GM19372 (cell line): Measurements from ENCODE around the gene CDR2L.
A peak's percentile ranks its signal among the peaks of the same experiment; 100 is the strongest.

Experiments
- ATAC-seq: cut with Tn5 transposase; IDR thresholded peaks from one replicate; pipeline ENCODE4 v1.9.1; 2021; ENCODE audit warnings: mild to moderate bottlenecking, low read depth, moderate library complexity; ENCODE audit not compliant: unreplicated experiment

CDR2L gene

DNA sequence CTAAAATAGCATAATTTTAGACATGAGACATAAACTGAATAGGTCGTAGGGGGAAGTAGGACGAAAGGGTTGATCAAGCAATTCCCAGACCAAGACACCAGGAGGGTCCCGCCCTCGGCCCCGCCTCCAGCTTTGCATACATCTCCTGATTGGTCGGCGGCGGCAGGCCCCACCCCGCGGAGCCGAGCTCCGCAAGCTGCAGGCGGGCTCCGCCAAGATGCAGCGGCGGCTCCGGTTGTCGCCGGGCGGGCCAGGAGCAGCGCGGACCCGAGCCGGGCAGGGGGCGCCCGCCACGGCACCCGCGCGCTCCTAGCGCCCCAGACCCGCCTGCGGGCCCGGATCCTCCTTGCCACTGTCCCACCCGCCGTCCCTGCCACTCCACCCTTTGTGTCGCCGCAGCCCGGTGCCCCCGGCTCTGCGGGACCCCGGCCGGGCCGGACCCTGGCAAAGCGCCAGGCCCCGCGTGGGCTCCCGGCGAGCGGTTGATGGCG, at the start of gene CDR2L:
Gene CDR2L (plus strand): TSS at position 215 of the 491 bp plus-strand sequence. CDS start 412 bp downstream, outside the sequence.
- ATAC-seq, result peak; percentile 91

DNA sequence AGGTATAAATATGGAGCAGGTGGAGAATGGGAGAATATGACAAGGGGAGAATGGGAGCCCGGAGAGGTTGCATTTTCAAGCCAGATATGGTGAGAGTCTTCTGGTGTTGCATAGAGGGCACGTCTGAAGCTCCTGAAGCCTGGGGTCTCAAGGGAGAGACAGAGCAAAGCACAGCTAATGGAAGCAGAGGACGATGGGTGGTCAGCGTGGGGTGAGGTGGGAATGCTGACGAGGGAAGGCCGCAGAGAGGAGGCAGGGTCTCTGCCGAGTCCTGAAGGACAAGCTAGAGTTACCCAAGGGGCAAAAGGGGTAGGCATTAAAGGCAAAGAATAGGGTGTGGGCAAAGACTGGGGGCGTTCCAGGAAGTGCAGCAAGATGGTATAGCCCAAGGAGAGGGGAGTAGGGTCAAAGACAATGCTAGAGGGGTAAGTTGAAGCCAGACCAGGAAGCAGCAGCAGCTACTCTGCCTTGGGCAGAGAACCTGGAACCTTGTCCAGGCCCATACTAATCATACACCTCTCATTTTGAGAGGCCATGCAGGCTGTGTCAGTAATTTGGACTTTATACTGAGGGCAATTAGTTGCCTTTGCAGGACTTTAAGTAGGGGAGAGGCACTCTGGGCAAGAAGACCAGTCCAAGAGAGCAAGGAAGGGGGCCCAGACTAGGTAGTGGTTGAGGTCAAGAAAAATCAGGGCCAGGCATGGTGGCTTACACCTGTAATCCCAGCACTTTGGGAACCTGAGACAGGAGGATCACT, 49.1 kb upstream of the CDR2L start:
- ATAC-seq, result no peak

DNA sequence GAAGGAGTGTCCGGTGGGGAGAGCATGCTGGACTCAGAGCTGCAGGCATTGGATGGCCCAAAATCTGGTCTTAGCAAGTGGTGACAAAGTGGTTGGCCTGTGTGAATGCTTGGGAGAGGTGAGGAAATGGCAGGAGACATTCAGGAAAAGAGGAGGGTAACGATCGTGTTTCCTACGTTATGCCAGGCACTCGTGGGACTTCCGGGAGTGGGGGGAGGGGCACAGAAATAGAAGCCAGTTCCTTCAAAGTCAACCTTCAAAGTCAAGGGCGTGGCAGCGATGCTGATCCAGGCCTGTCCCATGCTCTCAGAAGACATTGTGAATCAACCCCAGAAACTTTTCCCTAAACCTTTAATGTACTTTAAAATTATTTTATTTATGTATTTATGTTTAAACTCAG, 47.9 kb upstream of the CDR2L start:
- no peak for ATAC-seq

DNA sequence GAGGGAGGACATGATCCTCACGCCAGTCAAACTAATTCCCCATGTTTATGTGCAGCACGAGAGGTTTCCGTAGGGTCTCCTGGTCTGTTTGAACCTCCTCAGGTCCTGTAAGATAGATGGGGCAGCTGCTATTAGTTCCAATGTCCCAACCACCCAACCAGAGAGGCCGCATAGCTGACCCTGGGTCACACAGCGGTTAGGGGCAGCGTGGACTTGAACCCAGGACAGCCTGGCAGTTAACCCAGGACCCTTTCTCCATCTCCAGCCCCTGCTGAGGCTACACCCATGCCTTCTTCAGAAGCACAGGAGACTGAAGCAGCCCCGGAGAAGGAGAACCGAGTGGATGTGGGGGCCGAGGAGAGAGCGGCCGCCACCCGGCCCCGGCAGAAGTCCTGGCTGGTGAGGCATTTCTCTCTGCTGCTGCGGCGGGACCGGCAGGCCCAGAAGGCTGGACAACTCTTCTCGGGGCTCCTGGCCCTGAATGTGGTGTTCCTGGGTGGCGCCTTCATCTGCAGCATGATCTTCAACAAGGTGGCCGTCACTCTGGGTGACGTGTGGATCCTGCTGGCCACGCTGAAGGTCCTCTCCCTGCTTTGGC, 46.2 kb upstream of the CDR2L start:
- no peak for ATAC-seq

DNA sequence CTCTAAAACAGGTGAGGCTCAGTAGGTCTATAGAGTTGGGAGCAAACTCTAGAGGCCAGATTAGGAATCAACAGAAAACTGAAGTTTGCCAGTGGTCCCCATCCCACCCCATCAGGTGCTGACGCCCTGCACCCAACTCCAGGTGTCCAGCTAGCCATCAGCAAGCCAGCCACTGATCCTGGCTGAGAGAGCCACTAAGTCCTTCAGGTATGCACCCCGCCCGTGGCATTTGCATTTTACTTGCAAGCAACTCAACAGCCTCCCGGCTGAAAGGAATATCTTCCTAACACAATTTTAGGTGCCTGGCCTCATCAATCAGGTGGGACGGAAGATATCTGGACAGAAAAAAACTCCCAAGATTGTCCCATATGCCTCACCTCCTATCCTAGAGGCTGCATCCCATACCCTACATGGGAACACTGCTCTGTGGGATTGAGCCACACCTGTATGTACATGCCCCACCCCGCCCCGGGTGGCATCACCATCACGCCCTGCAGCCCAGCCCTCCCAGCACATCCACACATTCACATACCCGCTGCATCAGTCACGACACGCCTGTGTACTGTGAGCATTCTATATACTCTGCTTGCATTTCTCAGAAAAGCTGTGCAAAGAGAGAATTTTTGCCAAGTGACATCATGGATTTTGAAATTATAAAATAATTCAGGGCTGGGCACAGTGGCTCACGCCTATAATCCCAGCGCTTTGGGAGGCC, 43.5 kb upstream of the CDR2L start:
- ATAC-seq, result no peak

DNA sequence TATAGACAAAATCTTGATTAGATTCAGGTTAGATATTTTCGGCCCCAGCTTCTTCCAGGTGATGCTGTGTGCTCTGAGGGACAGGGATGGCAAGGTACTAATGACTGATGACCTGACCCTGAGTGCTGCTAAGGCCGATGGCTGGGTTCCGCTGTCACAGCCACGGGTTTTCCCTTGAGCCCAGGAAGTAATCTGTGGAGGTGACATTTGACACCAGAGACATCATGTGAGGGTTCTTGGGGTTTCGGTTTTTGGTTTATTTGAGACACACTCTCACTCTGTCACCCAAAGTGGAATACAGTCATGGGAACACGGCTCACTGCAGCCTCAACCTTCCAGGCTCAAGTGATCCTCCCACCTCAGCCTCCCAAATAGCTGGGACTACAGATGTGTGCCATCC, 41.9 kb upstream of the CDR2L start:
- ATAC-seq, result peak; percentile 65

DNA sequence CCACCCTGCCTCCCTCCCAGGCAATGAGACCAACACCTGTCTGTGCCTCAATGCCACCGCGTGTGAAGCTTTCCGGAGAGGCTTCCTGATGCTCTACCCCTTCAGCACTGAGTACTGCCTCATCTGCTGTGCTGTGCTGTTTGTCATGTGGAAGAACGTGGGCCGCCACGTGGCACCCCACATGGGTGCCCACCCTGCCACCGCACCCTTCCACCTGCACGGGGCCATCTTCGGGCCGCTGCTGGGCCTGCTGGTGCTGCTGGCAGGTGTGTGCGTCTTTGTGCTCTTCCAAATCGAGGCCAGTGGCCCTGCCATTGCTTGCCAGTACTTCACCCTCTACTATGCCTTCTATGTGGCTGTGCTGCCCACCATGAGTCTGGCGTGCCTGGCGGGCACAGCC, 40.8 kb upstream of the CDR2L start:
- ATAC-seq, result no peak

DNA sequence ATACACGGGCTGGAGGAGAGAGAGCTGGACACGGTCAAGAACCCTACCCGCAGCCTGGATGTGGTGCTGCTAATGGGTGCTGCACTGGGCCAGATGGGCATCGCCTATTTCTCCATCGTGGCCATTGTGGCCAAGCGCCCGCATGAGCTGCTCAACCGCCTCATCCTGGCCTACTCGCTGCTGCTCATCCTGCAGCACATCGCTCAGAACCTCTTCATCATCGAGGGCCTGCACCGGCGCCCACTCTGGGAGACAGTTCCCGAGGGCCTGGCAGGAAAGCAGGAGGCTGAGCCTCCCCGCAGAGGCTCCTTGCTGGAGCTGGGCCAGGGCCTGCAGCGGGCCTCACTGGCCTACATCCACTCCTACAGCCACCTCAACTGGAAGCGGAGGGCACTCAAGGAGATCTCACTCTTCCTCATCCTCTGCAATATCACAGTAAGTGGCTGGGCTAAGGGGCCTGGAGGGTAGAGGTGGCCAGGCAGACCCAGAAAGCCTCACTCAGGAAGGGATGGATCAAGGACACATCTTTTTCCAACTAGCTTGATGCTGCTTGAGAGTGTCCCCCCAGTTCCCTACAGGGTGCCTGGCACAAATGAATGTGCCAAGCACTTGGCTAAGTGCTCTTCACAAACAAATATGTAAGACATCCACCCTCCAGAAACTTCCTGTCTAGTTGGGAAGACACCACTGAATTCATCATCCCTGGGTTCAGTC, 40.2 kb upstream of the CDR2L start:
- no peak for ATAC-seq

DNA sequence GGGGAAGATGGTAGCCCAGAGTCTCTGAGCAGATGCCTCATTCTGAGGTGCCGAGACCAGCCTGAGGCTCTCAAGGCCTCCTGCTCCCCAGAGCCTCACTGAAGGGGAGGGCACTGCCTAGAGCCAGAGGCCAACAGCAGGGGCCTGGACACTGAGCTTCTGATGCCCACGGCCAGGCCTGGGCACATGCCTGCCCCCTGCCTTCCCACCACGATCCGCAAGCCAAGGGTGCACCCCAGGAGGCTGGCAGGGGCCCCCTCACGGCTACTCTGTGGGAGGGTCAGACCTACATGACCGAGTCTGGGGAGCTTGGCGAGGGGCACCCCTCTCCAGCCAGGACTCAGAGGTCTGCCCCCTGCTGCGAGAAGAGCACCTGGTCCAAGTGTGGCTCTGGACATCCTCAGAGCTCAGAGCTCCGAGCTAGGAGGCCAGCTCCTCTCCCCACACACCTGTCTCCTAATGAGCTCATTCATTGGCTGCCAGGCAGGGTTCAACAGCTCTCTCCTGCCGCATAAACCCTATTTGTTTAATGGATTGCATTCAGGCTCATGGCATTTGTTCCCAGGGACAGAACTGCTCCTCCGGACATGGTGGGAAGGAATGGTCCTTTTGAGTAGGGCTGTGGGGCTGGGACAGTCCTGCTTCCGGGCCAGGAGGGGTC, 37.8 kb upstream of the CDR2L start:
- no peak for ATAC-seq

DNA sequence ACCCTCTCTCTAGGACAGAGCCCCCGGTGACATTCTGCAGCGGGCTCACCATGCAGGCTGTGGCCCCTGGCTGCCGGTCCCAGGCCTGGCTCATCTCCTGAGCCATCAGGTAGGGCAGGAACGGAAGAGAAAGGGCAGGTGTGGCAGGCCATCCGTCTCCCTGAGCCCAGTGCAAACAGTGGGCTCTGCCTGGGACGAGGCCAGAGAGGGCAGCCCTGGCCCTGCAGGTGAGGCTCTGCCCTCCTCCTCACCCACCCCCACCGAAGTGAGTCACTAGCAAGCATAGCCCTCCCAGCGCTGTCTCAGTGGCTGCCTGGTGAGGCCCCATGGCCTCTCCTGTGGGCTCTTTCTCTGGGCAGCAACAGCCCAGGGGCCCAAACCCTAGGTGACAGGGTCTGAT, 37.2 kb upstream of the CDR2L start:
- no peak for ATAC-seq

DNA sequence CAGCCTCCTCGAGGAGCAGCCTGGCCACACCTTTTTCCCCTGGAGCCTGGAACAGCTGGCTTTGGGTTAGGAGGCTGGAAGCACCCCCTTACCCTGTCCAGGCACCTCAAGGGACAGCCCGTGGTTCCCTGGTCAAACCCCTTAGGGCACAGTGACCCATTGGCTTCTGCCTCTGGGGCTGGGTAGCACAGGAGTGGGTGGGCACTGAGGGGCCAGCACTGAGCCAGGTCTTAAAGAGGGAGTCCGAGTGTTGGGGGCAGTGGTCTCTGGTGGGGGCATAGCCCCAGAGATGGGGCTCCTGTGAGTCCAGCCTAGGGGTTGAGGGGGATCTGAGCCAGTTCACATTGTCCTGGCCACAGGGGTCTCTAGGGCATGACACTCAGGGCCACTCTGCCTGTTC, 36.4 kb upstream of the CDR2L start:
- no peak for ATAC-seq

DNA sequence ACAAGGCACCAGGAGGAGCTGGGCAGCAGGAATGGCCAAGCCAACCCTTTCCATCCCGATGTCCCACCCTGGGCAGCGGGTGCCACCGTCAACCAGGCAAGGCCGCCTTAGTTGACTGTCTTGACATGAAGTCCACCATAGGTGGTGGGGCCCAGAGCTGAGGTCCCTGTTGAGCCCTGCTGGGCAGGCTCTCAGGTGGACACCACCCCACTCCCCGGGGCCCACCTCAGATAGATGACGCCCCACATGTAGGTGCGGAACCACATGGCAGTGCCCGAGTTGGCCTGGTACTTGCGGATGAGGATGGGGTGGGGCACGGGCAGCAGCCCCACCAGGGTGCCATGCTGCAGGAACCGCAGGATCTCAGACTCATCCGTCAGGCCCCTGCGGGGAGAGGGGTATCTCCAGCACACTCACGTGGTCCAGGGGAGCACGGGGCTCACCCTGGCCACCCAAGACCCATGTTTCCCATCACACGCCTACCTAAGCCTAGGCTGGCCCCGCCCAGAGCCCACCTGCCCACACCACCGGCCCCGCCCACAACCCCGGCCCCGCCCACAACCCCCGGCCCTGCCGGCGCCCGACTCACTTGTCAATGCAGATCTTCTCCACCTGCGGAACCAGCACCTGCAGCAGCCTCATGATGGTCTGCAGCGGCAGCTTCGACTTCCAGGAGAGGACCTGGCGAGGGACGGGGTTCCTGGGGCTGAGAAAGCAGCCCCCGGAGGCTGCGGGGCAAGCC, 35.6 kb upstream of the CDR2L start:
- ATAC-seq, result no peak

DNA sequence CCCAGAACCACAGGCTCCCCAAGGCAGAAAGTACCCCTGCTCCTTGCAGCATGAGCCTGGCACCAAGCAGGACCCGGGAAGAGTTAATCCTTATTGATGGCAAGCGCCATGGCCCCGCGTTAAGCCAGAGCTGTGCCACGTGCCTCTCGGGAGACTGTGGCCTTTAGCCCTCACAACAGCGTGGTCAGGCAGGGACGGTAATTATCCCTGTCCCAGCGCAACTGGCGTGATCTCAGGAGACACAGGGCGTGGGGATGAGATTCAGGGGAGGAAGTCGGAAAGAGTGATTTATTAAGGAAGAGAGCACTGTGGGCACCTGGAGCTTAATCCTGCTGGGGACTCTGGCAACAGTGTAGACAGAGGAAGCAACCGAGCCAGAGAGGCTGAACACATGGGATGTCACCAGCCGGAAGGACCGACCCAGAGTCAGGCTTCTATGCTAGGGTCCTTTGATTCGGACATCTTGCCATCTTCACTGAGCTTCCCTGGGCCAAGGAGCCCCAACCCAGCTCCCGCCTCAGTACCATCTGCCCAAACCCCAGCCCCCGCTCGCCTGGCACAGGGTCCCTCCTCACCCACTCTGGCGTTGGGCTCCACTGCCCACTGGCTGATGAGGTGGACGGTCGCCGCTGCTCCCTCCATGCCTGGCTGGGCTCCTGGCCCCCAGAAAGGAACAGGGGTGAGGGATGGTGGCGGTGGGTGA, 34.9 kb upstream of the CDR2L start:
- no peak for ATAC-seq

DNA sequence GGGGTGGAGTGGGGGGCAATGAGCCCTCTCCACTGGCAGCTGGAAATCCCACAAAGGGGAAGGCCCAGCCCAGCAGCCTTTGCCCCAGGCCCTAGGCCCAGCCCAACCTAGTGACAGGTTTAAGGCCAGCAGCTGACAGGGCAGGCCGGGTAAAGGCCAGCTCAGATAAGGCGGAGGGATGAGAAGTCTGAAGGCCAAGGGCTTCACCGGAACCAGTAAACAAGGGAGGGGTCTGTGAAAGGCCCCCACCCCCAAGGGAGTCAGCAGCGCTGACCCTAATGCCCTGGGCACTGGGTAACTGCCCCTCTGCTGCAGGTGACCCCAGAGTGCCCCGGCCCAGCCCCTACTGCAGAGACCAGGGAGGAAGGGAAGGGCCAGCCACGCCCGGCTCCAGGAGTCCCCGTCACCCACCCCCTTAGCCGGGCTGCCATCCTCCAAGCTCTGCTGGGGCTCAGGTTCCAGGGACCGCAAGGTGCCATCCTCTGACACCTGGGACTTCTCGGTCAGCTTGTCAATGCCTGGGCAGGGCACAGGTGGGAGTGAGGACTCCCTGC, 34.2 kb upstream of the CDR2L start:
- no peak for ATAC-seq

DNA sequence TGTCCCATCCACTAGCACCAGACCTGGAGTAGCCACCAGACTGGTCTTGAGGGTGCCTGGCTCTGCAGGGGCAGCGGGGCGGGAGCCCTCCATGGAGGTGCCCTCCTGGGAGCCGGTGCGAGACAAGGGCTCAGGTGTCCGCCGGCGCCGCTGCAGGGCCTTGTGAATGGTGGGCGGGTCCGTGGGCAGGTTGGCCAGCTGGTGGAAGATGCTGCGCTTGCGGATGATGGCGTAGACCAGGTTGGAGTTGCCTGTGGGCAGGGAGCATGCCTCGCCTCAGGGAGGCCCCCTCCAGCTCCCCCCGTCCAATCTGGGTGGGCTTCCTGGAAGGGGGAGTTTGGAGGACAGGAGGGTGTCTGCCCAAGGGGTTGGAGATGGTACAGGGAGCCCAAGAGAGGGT, 33.3 kb upstream of the CDR2L start:
- no peak for ATAC-seq

DNA sequence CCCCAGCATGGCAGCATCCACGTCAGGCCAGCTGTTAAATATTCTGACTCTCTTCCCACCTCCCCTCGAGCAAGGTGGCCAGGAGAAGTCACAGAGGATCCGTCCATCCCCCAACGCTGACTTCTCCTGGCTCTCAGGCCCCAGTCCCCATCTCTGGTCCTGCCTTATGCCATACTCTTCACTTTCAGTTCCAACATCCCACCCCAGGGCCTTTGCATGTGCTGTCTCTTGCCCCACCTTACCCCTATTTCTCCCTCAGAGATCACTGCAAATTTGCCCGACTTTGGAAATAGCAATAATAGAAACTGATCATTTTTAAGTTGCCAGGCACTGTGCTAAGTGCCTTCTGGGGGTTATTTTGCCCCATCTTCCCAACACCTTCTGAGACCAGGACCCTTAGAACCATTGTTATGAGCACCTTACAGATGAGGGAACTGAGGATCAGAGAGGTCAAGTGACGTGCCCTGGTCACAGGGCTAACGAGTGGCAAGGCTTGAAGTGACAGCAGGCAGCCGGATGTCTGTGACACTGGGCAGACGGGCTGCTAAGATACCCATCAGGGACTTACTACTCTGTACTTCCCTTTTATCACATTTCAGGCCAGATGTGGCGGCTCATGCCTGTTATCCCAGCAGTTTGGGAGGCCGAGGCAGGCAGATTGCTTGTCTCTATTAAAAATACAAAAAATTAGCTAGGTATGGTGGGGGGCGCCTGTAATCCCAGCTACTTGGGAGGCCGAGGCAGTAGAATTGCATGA, 32.6 kb upstream of the CDR2L start:
- ATAC-seq, result no peak

DNA sequence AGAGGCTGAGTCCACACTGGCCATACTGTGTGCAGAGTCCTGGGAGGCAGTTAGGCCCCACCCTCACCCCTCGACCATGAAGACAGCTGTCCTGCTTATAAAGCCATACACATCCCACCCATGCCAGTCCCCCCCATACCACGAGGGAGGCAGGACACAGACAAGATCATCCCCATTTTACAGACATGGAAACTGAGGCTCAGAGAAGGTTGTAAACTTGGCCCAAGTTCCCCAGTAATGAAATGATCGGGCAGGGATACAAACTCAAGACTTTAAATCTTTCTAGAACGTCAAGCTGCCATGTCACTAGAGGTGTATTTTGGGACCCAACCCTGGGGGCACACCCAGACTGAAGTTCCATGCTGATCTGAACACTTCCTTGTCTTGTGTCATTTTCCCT, 31.3 kb upstream of the CDR2L start:
- no peak for ATAC-seq
